ENCODE results near the gene SNX1. TPM values are rescaled to one million over a fixed set of nuclear protein-coding genes. Genes with fewer than 3 reads are reported as not detected.

SNX1 gene
- total and polyA plus RNA-seq, 2 of the 13 experiments (the other 11 are each of a cell fraction or from before 2014, with no cell fraction given) = 29.3 to 60.1 TPM

GRCh38 chr15:64146885-64147681 is 51.3 kb downstream of the SNX1 start (continued):
- TF ChIP-seq PPARG (CRISPR knock-in tag; conservative IDR thresholded peaks at IDR 0.05) (no peak), ZMYM4 (CRISPR knock-in tag; IDR thresholded peaks at IDR 0.05) (peak; percentile 23; the same call in 1 of the 2 replicates), NFAT5 (CRISPR knock-in tag; IDR thresholded peaks at IDR 0.05) (no peak), ADNP (CRISPR knock-in tag; IDR thresholded peaks at IDR 0.05) (no peak), CREB1 (IDR thresholded peaks at IDR 0.05) (no peak), CREB1 (CRISPR knock-in tag; IDR thresholded peaks at IDR 0.05) (peak; percentile 51; the same call in 1 of the 2 replicates), HNF4A (CRISPR knock-in tag; IDR thresholded peaks at IDR 0.05) (no peak), ZNF678 (CRISPR knock-in tag; IDR thresholded peaks at IDR 0.05) (no peak), ETV5 (CRISPR knock-in tag; IDR thresholded peaks at IDR 0.05; ENCODE audit: borderline replicate concordance) (no peak), HOXD1 (CRISPR knock-in tag; IDR thresholded peaks at IDR 0.05) (no peak), ZNF24 (IDR thresholded peaks at IDR 0.05) (no peak), STAG1 (CRISPR knock-in tag; IDR thresholded peaks at IDR 0.05) (no peak), SSRP1 (CRISPR knock-in tag; IDR thresholded peaks at IDR 0.05) (no peak), GMEB1 (CRISPR knock-in tag; IDR thresholded peaks at IDR 0.05; ENCODE audit: borderline replicate concordance) (no peak), FOXK2 (IDR thresholded peaks at IDR 0.05) (no peak), HOMEZ (CRISPR knock-in tag; IDR thresholded peaks at IDR 0.05; ENCODE audit: low read depth) (no peak), SKI (IDR thresholded peaks at IDR 0.05; ENCODE audit: partially characterized antibody) (peak; percentile 30), ZNF44 (CRISPR knock-in tag; IDR thresholded peaks at IDR 0.05) (no peak), IKZF4 (CRISPR knock-in tag; IDR thresholded peaks at IDR 0.05; ENCODE audit: borderline replicate concordance, low read depth, not compliant biosample characterization) (no peak), ZNF883 (CRISPR knock-in tag; IDR thresholded peaks at IDR 0.05; ENCODE audit: not compliant biosample characterization) (no peak)

Data from HepG2 (cell line).